Stimulated activated CD4-positive, alpha-beta T cell treated with anti-CD3 and anti-CD28 coated beads, Interleukin-12 subunit alpha, Interleukin-12 subunit beta, amount 100 ng/mL, for 24 hours (primary cell): Measurements from ENCODE around the gene LIPI.
A peak's percentile ranks its signal among the peaks of the same experiment; 100 is the strongest.
"Not testable (repeated sequence)": the region's sequence is repeated elsewhere in the genome, so short reads cannot be mapped to it uniquely, and the experiment has no call there.

ENCODE experiments used
- DNase-seq, 2 experiments: peaks; one replicate each; pipeline ENCODE4 v3.0.0-alpha.2; 2020; ENCODE audit warnings: low read depth in 2 of 2

Gene LIPI

GRCh38 chr21:14210738-14211137 lies at the start of gene LIPI:
LIPI (minus strand) TSS chr21:14210955; CDS start chr21:14210845, 110 bp downstream.
- no peak for DNase-seq

- no peak for DNase-seq
These were observed 49.5 kb upstream of the LIPI start for GRCh38 chr21:14260174-14260764.

- no peak for DNase-seq
These were observed 49.0 kb upstream of the LIPI start for GRCh38 chr21:14259747-14260146.

GRCh38 chr21:14251336-14251735 lies 40.6 kb upstream of the LIPI start:
- no peak for DNase-seq

GRCh38 chr21:14245711-14246110 lies 35.0 kb upstream of the LIPI start:
- no peak for DNase-seq

- no peak for DNase-seq
These were observed 34.2 kb upstream of the LIPI start for GRCh38 chr21:14244911-14245310.

- no peak for DNase-seq
These were observed 33.1 kb upstream of the LIPI start for GRCh38 chr21:14243874-14244273.

GRCh38 chr21:14243461-14243860 lies 32.7 kb upstream of the LIPI start:
- no peak for DNase-seq

GRCh38 chr21:14241297-14241696 lies 30.5 kb upstream of the LIPI start:
- DNase-seq, result no peak

- DNase-seq, result no peak
These were observed 28.5 kb upstream of the LIPI start for GRCh38 chr21:14239281-14239680.

- DNase-seq, result no peak
These were observed 25.4 kb upstream of the LIPI start for GRCh38 chr21:14236180-14236579.

- DNase-seq, result no peak
These were observed 24.3 kb upstream of the LIPI start for GRCh38 chr21:14235101-14235500.

- DNase-seq, result no peak
These were observed 18.6 kb upstream of the LIPI start for GRCh38 chr21:14229399-14229798.

GRCh38 chr21:14223365-14223764 lies 12.6 kb upstream of the LIPI start:
- no peak for DNase-seq

- peak; percentile 60 to 77 for DNase-seq
These were observed 5.4 kb upstream of the LIPI start, which contains the start of gene RBM11 for GRCh38 chr21:14215971-14216641. RBM11 (plus strand) TSS chr21:14216157; CDS start chr21:14216187, 30 bp downstream.

- DNase-seq, result no peak
These were observed 2.4 kb upstream of the LIPI start for GRCh38 chr21:14213164-14213563.

- no peak for DNase-seq
These were observed 4.5 kb downstream of the LIPI start for GRCh38 chr21:14206222-14206621.

- not testable (repeated sequence) for DNase-seq
These were observed 44.1 kb downstream of the LIPI start for GRCh38 chr21:14166463-14167223.

GRCh38 chr21:14143999-14144398 lies 66.8 kb downstream of the LIPI start:
- DNase-seq, result no peak

GRCh38 chr21:14124266-14124665 lies 86.5 kb downstream of the LIPI start:
- no peak for DNase-seq

- DNase-seq, result no peak
These were observed 89.0 kb downstream of the LIPI start for GRCh38 chr21:14121719-14122118.

- DNase-seq, result peak in 1 of 2 experiments; percentile 21
These were observed 90.5 kb downstream of the LIPI start for GRCh38 chr21:14120091-14120734.
